Measurements from ENCODE around the gene SLC15A2.
A peak's percentile ranks its signal among the peaks of the same experiment; 100 is the strongest.
"Not testable (repeated sequence)": the region's sequence is repeated elsewhere in the genome, so short reads cannot be mapped to it uniquely, and the experiment has no call there.

Gene SLC15A2

DNA sequence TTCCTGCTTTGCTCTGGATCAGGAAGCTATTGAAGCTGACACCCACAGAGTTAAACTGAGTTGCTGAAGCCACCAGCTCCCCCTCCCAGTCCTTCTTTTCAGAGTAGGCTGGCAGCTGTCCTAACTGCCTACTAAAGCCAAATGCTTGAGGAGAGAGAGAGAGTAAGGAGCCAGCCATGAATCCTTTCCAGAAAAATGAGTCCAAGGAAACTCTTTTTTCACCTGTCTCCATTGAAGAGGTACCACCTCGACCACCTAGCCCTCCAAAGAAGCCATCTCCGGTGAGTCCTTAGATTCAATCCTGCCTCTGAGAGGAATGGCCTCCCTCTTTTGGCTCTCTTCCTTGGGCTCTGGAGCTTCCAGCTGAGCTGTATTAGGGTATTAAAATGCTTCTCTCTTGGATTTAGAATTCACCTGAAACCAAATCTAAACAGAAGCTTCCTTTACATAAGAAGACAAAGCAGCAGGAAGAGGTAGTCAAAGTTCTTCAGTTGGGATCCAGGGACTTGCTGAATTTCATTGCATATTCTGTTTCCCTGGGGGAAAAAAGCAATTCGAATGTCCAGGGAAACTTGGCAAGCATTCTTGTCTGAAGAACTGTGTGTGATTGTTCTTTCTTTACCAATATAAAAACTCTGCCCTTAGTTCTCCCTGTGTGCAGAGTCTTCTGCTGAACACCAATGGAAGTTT is at the start of gene SLC15A2:
TSS of gene SLC15A2 (plus strand) at position 101 of the 690 bp plus-strand sequence. CDS start at position 177, 76 bp downstream.
- DNase-seq: no peak

GRCh38 chr3:121844892-121845291 is 49.3 kb upstream of the SLC15A2 start:
- no peak for DNase-seq

DNA sequence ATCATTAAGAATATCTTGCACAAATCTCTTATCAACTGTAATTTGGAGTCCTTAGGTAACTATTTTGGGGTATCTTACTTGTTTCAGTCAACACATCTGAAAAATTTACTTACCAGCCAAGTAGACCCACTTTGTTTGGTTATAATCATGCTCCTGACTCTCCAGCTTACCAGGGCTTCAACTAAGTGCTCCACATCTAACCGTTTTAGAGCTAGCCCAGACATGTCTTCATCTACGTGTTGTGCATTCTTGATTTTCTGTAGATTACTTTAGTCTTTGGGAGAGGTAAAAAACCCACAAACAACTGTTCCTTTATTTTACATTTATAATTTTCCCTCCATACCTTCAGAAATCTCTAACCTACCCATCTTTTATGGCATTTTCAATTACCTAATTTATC is 41.9 kb upstream of the SLC15A2 start:
- no peak for DNase-seq

DNA sequence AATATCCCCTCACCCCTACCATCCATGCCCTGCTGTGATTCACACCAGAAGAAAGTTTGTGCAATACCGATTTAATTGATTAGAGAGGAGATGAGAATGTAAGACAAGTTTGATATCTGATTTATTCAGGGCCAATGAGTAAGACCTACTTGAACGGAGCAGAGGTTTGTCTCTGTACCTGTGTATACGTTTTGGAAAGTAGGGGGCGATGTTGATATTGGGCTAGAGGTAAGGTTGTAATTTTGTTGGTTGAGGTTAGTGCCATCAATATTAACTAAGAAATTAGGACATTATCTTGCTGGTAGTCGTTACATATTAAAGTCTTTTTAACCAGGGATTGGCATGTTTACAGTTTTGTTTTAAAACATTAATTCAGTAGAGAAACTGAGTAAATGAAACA is 38.6 kb upstream of the SLC15A2 start:
- no peak for DNase-seq

DNA sequence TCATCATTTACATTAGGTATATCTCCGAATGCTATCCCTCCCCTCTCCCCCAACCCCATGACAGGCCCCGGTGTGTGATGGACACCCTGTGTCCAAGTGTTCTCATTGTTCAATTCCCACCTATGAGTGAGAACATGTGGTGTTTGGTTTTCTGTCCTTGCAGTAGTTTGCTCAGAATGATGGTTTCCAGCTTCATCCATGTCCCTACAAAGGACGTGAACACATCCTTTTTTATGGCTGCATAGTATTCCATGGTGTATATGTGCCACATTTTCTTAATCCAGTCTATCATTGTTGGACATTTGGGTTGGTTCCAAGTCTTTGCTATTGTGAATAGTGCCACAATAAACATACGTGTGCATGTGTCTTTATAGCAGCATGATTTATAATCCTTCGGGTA is 36.4 kb upstream of the SLC15A2 start:
- DNase-seq: not testable (repeated sequence)

- DNase-seq: not testable (repeated sequence)
Observed at GRCh38 chr3:121863247-121863646, 31.0 kb upstream of the SLC15A2 start.

GRCh38 chr3:121863801-121864200 is 30.4 kb upstream of the SLC15A2 start:
- no peak for DNase-seq

DNA sequence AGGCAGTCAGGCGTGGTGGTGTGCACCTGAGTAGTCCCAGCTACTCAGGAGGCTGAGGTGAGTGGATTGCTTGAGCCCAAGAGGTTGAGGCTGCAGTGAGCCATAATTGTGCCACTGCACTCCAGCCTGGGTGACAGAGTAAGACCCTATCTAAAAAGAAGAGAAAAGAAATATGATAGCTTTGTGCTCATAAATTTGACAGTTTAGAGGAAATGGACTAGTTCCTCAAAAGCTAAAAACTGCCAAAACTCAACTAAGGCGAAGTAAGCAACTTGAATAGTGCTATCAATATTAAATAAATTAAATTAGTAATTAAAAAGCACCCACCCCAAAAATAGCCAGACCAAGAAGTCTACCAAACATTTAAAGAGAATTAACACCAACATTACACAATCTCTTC is 24.5 kb upstream of the SLC15A2 start:
- DNase-seq: peak; percentile 33

GRCh38 chr3:121870717-121871116 is 23.5 kb upstream of the SLC15A2 start:
- no peak for DNase-seq

- DNase-seq: no peak
Observed at GRCh38 chr3:121871430-121871829, 22.8 kb upstream of the SLC15A2 start.

DNA sequence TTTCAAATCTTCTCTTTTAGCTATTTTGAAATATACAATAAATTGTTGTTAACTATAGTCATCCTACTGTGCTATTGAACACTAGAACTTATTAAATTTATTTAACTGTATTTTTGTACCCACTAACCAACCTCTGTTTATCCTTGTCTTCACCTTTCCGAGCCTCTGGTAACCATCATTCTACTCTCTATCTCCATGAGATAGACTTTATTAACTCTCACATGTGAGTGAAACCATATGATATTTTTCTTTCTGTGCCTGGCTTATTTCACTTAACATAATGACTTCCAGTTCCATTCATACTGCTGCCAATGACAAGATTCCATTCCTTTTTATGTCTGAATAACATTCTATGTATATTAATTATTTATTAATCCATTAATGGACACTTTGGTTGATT is 15.8 kb upstream of the SLC15A2 start:
- no peak for DNase-seq

GRCh38 chr3:121883507-121883906 is 10.7 kb upstream of the SLC15A2 start:
- no peak for DNase-seq

DNA sequence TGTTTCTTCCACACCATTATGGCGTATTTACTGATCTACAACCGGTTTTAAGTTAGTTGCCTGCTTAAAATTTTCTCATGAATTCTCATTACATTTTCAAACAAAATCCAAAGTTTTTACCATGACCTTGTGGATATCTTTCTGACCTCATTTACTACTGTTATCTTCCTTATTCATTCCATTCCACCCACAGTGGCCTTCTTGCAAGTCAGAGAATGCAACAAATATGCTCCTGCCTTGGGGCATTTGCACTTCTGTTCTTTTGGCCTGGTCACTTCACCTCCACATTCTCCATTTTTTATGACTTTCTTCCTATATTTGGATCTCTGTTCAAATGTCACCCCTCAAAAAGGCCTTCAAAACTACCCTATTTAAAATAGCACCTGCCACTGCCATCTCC is 8.8 kb upstream of the SLC15A2 start:
- no peak for DNase-seq

DNA sequence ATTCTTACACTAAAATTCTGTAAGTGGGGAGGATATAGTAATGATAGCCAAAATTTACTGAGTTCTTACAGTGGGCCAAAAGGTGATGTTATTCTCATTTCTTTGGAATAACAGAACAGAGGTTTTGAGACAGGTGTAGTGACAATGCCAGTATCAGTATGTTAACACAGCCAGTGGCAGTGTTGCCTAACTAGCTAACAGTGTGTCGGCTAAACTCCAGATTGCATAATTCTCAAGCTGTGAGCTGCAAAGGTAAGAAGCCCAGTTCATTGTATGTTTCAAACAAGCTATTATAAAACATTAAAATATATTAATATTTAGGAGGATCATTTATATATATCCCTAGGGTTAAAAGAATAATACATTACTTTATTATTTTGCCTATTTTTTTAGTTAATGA is 920 bp downstream of the SLC15A2 start:
- DNase-seq: peak; percentile 2

- DNase-seq: no peak
Observed at GRCh38 chr3:121895736-121896135, 1.5 kb downstream of the SLC15A2 start.

- no peak for DNase-seq
Observed at GRCh38 chr3:121896823-121897222, 2.6 kb downstream of the SLC15A2 start.

DNA sequence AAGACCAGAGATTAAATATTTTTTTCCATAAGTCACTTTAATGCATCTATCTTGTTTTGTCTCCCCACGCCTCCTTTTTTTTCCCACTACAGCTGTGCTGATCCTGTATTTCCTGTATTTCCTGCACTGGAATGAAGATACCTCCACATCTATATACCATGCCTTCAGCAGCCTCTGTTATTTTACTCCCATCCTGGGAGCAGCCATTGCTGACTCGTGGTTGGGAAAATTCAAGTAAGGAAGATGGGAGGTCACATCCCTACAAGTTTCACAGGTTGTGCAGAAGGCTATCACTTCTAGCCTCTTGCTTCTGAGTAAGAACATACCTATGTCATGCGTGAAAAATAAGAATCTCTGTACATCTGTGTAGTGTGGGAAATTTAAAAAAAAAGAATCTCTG is 3.1 kb downstream of the SLC15A2 start:
- DNase-seq: no peak

GRCh38 chr3:121913305-121913990 is 19.2 kb downstream of the SLC15A2 start:
- no peak for DNase-seq

DNA sequence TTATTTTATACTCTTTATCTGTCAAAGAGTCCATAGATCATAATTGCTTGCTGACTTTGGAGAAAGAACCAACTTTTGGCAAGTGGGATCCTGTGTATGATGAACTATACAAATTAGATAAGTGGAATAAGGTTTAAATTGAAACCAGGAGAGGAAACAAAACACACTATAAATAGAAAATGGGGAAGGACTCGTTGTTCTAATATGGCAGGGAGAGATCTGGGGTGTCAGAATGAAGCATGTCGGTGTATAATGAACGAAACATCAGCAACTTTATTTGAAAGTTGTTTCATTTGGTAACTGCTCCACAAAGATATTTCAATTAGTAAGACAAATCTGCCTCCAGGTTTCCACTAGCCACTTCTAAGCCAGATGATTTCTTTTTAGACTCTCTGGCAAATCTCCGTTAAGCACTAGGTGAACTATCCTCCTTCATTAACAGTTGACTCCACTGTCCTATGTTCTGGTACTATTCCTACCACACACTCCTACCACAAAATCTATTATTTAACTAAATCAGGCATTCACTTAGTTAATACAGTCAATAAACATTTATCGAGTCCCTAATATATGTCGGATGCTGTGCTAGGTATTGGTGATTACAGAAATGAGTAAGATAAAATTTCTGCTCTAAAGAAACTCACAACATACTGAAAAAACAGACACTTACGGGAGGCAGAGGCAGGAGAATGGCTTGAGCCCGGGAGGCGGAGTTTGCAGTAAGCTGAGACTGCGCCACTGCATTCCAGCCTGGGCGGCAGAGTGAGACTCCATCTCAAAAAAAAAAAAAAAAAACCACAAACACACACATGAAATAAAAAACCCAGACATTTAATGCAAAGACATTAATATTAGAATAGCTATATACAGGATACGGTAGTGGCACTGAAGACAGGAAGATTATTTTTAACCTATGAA is 20.1 kb downstream of the SLC15A2 start:
- DNase-seq: no peak

GRCh38 chr3:121916189-121916588 is 22.0 kb downstream of the SLC15A2 start:
- DNase-seq: no peak

- no peak for DNase-seq
Observed at GRCh38 chr3:121918779-121919483, 24.7 kb downstream of the SLC15A2 start.

- DNase-seq: no peak
Observed at GRCh38 chr3:121924734-121925133, 30.5 kb downstream of the SLC15A2 start.

DNA sequence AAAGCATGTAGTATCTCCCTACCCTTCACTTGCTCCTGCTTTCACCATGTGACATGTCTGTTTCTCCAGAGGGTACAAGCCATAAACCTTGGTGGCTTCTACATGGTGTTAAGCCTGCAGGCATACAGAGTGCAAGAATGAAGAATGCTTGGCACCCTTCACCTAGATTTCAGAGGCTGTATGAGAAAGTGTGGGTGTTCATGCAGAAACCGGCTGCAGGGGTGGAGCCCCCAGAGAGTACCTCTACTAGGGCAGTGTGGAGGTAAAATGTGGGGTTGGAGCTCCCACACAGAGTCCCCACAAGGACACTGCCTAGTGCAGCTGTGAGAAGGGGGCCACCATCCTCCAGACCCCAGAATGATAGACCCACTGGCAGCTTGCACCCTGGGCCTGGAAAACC is 32.2 kb downstream of the SLC15A2 start:
- no peak for DNase-seq
